Epithelial cell of esophagus (primary cell): Measurements from ENCODE around the gene PTCD1.

Source experiments
- DNase-seq: peaks from one replicate; pipeline ENCODE4 v3.0.0; 2010; ENCODE audit warnings: low read depth
- H3K4me3 ChIP-seq: 2 replicates; pipeline ENCODE4 v1.5.1; 2011; ENCODE audit warnings: mild to moderate bottlenecking, low read length, control low read depth
- TF ChIP-seq, protein P1 (sequence below): IDR thresholded peaks from 2 replicates; pipeline ENCODE4 v1.5.1; 2011; ENCODE audit warnings: low read depth, mild to moderate bottlenecking, low read length, control low read depth, inconsistent platforms; ENCODE audit not compliant: insufficient read depth; ENCODE audit errors: missing control alignments

PTCD1 gene

DNA sequence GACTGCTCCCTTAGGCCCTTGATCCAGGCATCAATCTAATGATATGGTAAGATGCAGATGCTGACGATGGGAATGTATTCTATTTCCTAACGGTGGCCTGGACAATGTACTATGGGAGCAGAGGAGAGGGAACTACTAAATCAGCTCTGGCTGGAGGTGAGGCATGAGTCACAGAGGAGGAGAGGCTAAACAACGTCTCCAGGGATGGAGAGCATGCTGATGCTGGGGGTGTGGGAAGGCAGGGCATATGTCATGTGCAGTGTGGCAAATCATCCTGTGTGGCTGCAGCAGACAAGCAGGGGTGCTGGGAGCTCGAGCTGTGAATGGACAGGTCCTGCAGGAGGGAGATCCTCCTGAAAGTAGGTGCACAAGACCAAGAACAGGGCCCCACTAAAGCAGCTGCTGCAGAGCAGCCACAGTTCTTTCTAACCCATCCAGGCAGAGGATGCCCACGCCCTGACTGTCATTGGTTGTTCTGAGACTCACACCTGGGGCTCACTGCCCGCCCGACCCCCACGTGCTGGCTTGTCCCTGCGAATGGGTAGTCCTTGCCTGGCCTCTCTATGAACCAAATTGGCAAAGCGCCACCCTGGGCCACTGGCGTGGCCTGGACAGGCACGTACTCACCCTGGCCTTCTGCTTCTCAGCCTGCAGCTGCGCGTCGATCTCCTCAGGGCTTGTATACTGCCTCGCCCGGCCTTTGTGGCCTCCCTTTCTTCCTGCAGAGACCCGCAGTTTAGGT lies 34.2 kb downstream of the PTCD1 start:
- TF ChIP-seq, protein P1, sequence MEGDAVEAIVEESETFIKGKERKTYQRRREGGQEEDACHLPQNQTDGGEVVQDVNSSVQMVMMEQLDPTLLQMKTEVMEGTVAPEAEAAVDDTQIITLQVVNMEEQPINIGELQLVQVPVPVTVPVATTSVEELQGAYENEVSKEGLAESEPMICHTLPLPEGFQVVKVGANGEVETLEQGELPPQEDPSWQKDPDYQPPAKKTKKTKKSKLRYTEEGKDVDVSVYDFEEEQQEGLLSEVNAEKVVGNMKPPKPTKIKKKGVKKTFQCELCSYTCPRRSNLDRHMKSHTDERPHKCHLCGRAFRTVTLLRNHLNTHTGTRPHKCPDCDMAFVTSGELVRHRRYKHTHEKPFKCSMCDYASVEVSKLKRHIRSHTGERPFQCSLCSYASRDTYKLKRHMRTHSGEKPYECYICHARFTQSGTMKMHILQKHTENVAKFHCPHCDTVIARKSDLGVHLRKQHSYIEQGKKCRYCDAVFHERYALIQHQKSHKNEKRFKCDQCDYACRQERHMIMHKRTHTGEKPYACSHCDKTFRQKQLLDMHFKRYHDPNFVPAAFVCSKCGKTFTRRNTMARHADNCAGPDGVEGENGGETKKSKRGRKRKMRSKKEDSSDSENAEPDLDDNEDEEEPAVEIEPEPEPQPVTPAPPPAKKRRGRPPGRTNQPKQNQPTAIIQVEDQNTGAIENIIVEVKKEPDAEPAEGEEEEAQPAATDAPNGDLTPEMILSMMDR, result no peak
- DNase-seq, result peak; percentile 33
- no peak overlapping the region for H3K4me3 ChIP-seq

DNA sequence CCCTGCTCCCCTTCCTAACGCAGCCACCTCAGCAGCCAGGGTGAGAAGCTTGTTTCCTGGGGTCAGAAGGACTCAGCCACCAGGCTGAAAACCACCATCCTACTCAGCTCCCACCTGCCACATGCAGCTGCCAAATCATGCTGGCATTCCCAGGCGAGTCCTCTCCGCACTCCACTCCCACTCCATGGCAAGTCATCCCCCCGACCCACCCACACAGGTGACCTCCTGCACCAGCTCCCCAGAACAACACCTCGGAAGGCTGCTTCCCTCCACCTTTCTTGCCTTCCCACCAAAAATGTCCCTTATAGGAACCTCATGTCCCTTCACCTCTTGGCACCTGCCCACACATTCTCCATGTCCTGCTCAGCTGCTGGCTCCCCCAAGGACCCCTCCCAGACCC lies 34.8 kb downstream of the PTCD1 start:
- TF ChIP-seq, protein P1, result no peak
- no peak for DNase-seq

GRCh38 chr7:99402854-99403253 lies 35.7 kb downstream of the PTCD1 start:
- TF ChIP-seq, protein P1, result no peak
- no peak overlapping the region for H3K4me3 ChIP-seq
- DNase-seq, result no peak

More for the DNA sequence above, 34.8 kb downstream of the PTCD1 start:
- no peak overlapping the region for H3K4me3 ChIP-seq

- DNase-seq, result no peak
- H3K4me3 ChIP-seq, result no peak overlapping the region
- TF ChIP-seq, protein P1, result no peak
Observed at GRCh38 chr7:99399597-99399996, 39.0 kb downstream of the PTCD1 start.

GRCh38 chr7:99398891-99399445 lies 39.6 kb downstream of the PTCD1 start:
- TF ChIP-seq, protein P1, result no peak
- no peak for DNase-seq
- no peak overlapping the region for H3K4me3 ChIP-seq

DNA sequence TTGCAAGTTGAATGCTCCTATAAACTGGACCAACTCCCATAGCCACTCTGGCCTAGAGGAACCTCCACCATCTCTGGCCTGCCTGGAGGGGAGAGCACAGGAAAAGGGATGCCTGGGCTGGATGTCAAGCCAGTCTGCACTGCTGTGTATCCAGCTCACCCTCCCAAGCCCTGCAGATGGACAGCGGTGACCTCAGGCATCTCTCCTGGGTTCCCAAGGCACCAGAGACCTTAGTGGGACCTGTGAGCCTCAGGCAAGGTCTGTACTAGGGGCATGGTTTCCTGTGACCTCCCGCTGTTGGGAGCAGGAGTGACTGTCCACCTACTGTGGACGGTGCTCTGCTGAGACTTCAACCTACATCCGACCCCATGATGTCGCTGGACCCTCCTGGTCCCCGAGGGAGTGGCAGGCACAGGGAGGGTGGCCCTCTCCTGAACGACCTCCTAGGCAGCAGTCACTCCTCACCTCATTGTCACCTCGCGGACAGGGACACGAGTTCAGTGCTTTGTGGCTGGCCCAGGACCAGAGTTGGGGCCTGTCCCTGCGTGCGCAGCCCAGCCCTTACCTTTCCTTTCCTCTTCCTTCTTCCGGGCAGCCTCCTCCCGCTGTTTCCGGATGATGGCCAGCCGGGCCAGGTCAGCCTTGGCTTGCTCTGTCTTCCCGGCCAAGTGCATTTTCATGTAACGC lies 41.2 kb downstream of the PTCD1 start:
- no peak for DNase-seq
- TF ChIP-seq, protein P1, result no peak
- H3K4me3 ChIP-seq, result no peak overlapping the region
